ENCODE data around the gene ARMH1.

DNA sequence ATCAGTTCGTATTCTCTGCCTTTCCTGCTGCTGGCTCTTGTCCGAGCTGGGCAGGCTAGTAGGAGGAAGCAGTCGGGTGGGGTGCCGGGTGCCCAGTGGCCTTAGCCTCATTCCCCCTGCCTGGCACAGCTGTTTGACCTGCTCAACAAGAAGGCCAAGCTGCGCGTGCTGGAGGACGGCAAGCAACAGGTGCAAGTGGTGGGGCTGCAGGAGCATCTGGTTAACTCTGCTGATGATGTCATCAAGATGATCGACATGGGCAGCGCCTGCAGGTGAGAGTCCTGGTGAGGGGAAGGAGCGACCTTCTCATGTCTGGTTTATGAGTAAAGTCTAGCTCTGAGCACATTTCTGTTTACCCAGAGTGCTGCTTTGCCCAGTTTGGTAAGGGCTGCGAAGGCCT is 84.6 kb downstream of the ARMH1 start:
- TF ChIP-seq EZH2 (IDR thresholded peaks at IDR 0.05; ENCODE audit: borderline replicate concordance): no peak
- TF ChIP-seq, protein P1, sequence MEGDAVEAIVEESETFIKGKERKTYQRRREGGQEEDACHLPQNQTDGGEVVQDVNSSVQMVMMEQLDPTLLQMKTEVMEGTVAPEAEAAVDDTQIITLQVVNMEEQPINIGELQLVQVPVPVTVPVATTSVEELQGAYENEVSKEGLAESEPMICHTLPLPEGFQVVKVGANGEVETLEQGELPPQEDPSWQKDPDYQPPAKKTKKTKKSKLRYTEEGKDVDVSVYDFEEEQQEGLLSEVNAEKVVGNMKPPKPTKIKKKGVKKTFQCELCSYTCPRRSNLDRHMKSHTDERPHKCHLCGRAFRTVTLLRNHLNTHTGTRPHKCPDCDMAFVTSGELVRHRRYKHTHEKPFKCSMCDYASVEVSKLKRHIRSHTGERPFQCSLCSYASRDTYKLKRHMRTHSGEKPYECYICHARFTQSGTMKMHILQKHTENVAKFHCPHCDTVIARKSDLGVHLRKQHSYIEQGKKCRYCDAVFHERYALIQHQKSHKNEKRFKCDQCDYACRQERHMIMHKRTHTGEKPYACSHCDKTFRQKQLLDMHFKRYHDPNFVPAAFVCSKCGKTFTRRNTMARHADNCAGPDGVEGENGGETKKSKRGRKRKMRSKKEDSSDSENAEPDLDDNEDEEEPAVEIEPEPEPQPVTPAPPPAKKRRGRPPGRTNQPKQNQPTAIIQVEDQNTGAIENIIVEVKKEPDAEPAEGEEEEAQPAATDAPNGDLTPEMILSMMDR (IDR thresholded peaks at IDR 0.05; ENCODE audit: poor library complexity): no peak
- no peak for TF ChIP-seq EZH2phosphoT487 (IDR thresholded peaks at IDR 0.05; ENCODE audit: low read depth, severe bottlenecking, unreplicated experiment)

Data from hepatocyte (in vitro differentiated cells).